Keratinocyte (primary cell): ENCODE measurements around the gene LNPEP. TPM values are rescaled to one million over a fixed set of nuclear protein-coding genes. Genes with fewer than 3 reads are reported as not detected.

Source experiments
- DNase-seq: peaks from one replicate; pipeline ENCODE4 v3.0.0-alpha.2; 2011; ENCODE audit warnings: low read depth, missing footprints, low spot score
- FAIRE-seq: peaks from 2 replicates; lab custom pipeline; 2011; peaks lifted over from hg19 to GRCh38; lab: Jason Lieb, UNC
- H2AFZ ChIP-seq: 2 replicates; pipeline ENCODE4 v1.6.0; 2012; ENCODE audit warnings: low read length, control low read depth, inconsistent platforms; ENCODE audit not compliant: control insufficient read depth
- H3K27ac ChIP-seq: 2 replicates; pipeline ENCODE4 v1.5.1; 2011; ENCODE audit warnings: low read length; ENCODE audit not compliant: control insufficient read depth, insufficient read depth
- H3K27me3 ChIP-seq: 3 replicates; pipeline ENCODE4 v1.6.0; 2011; ENCODE audit warnings: low read length; ENCODE audit not compliant: control insufficient read depth, insufficient read depth; ENCODE audit errors: extremely low read depth
- H3K36me3 ChIP-seq, 2 experiments: 2 replicates in 1 of 2; 3 replicates in 1 of 2; pipeline ENCODE4 v1.5.1; 2011; ENCODE audit warnings: low read length in 2 of 2, mild to moderate bottlenecking in 1 of 2; ENCODE audit not compliant: control insufficient read depth in 2 of 2, insufficient read depth in 2 of 2; ENCODE audit errors: extremely low read depth in 1 of 2
- H3K4me1 ChIP-seq: 3 replicates; pipeline ENCODE4 v1.5.1; 2011; ENCODE audit warnings: low read length; ENCODE audit not compliant: control insufficient read depth, insufficient read depth; ENCODE audit errors: extremely low read depth
- H3K4me2 ChIP-seq: 3 replicates; pipeline ENCODE4 v1.6.0; 2011; ENCODE audit warnings: low read depth, low read length; ENCODE audit not compliant: control insufficient read depth, insufficient read depth; ENCODE audit errors: extremely low read depth
- H3K4me3 ChIP-seq, 3 experiments: fragments of 200-600 bp in 1 of 3; sonication (generic) in 1 of 3; 2 replicates in 2 of 3; 3 replicates in 1 of 3; pipeline ENCODE4 v1.5.1; 2011 to 2016; ENCODE audit warnings: low read length in 3 of 3, mild to moderate bottlenecking in 3 of 3, control low read depth in 2 of 3, inconsistent platforms in 1 of 3, low read depth in 1 of 3, mixed read lengths in 1 of 3, mixed run types in 1 of 3, moderate library complexity in 1 of 3; ENCODE audit not compliant: control insufficient read depth in 2 of 3, insufficient read depth in 2 of 3; ENCODE audit errors: extremely low read depth in 1 of 3
- H3K79me2 ChIP-seq: 2 replicates; pipeline ENCODE4 v1.6.0; 2012; ENCODE audit warnings: low read length; ENCODE audit not compliant: control insufficient read depth, insufficient read depth
- H3K9ac ChIP-seq: 3 replicates; pipeline ENCODE4 v1.6.0; 2011; ENCODE audit warnings: low read length; ENCODE audit not compliant: control insufficient read depth, insufficient read depth; ENCODE audit errors: extremely low read depth
- H3K9me1 ChIP-seq: 3 replicates; pipeline ENCODE4 v1.6.0; 2011; ENCODE audit warnings: low read length; ENCODE audit not compliant: control insufficient read depth, insufficient read depth; ENCODE audit errors: extremely low read depth
- H3K9me3 ChIP-seq: 2 replicates; pipeline ENCODE4 v1.5.1; 2012; ENCODE audit warnings: low read depth, low read length; ENCODE audit not compliant: control insufficient read depth
- H4K20me1 ChIP-seq: 3 replicates; pipeline ENCODE4 v1.6.0; 2011; ENCODE audit warnings: low read length; ENCODE audit not compliant: control insufficient read depth, insufficient read depth; ENCODE audit errors: extremely low read depth
- EZH2 ChIP-seq: IDR thresholded peaks from one replicate; pipeline ENCODE4 v1.6.1; 2012; ENCODE audit warnings: inconsistent platforms, mild to moderate bottlenecking, low read length, moderate library complexity
- dilution Hi-C: fragments of 300-500 bp; cut with MboI; formaldehyde crosslinking; loops from one replicate; pipeline ENCODE4 v1.7.0; 2020; ENCODE audit warnings: low sequenced_read_pairs; ENCODE audit not compliant: extremely low pct_ligation_motif_present
- polyA plus RNA-seq, 5 experiments: library from polyadenylated mRNA; depleted of rRNA in 3 of 5; stranded (reverse) in 3 of 5; stranded (forward) in 1 of 5; unstranded in 1 of 5; fragments of >200 nt; gene quantifications; 1 replicate in 1 of 5; 2 replicates in 3 of 5; 3 replicates in 1 of 5; pipeline versions ENCODE4 v1.2.1 to v1.2.3, GENCODE V29; 2011 to 2012; ENCODE audit warnings: missing spikeins in 2 of 5, low read depth in 1 of 5, low replicate concordance in 1 of 5
- TF ChIP-seq, protein P1 (sequence below), 3 experiments: IDR thresholded peaks in 1 of 3; conservative IDR thresholded peaks in 1 of 3; optimal IDR thresholded peaks in 1 of 3; 2 replicates in 2 of 3; 3 replicates in 1 of 3; pipeline versions ENCODE3 to v1.5.1; 2011; ENCODE audit warnings: low read length in 3 of 3, mild to moderate bottlenecking in 3 of 3, moderate library complexity in 2 of 3, control low read depth in 1 of 3, inconsistent platforms in 1 of 3; ENCODE audit not compliant: insufficient read depth in 2 of 3; ENCODE audit errors: extremely low read depth in 1 of 3

LNPEP gene
- polyA plus RNA-seq, 1 donor (not counting 4 experiments of a cell fraction or from before 2014, with no cell fraction given), result 26.6 TPM

DNA sequence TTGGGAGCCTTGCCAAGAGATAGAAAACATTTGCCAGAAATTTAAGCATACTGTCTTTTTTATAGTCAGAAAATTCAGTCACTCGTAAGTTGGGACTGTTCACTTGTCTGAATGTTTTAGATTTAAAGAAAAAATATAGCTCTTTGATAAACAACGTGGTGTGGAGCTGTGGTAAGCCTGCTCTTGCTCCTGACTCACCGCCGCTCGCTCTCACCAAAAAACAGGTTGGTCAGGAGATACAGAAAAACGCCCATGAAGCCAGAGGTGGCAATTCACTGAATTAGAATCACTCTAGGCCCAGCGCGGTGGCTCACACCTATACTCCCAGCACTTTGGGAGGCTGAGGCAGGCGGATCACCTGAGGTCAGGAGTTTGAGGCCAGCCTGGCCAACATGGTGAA, 6.2 kb downstream of the LNPEP start:
- Histone ChIP-seq H3K4me2 (peak overlapping the region; percentile 32), H3K9me1 (no peaks in the 10 kb centered on the region), H3K4me3 (no peak overlapping the region), H4K20me1 (no peaks in the 10 kb centered on the region), H3K9ac (peak overlapping the region; percentile 28), H3K36me3 (peaks cover 0 to 2% of the 10 kb centered on the region in 2 experiments), H3K27me3 (no peaks in the 10 kb centered on the region), H3K79me2 (peaks cover 93% of the 10 kb centered on the region), H3K9me3 (no peaks in the 10 kb centered on the region), H3K27ac (peak overlapping the region; percentile 56), H3K4me1 (peaks cover 39% of the 10 kb centered on the region), H2AFZ (no peak overlapping the region)
- no peak for TF ChIP-seq EZH2
- TF ChIP-seq, protein P1, sequence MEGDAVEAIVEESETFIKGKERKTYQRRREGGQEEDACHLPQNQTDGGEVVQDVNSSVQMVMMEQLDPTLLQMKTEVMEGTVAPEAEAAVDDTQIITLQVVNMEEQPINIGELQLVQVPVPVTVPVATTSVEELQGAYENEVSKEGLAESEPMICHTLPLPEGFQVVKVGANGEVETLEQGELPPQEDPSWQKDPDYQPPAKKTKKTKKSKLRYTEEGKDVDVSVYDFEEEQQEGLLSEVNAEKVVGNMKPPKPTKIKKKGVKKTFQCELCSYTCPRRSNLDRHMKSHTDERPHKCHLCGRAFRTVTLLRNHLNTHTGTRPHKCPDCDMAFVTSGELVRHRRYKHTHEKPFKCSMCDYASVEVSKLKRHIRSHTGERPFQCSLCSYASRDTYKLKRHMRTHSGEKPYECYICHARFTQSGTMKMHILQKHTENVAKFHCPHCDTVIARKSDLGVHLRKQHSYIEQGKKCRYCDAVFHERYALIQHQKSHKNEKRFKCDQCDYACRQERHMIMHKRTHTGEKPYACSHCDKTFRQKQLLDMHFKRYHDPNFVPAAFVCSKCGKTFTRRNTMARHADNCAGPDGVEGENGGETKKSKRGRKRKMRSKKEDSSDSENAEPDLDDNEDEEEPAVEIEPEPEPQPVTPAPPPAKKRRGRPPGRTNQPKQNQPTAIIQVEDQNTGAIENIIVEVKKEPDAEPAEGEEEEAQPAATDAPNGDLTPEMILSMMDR (optimal IDR thresholded peaks at IDR 0.05 in 1 of 3, IDR thresholded peaks at IDR 0.05 in 1 of 3, conservative IDR thresholded peaks at IDR 0.05 in 1 of 3; ENCODE audit: extremely low read depth in 1 of 3, insufficient read depth in 2 of 3, low read length in 3 of 3), result no peak
- DNase-seq (no peak), FAIRE-seq (no peak)
- dilution Hi-C loops, result no loop called here

DNA sequence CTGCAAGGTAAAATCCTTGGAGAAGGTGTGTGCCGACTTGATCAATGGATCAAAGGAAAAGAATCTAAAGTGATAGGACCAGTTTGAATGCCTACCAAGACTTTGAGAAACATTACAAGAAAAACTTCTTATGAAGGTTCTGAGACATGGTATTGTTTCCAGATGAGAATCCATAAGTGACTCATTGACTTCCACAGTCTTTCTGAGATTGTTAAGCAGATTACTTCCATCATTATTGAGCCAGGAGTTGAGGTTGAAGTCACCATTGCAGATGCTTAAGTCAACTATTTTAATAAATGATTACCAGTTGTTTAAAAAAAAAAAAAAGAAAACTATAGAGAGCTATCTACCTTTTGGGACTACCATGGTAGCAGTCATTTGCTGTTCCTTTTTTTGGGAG, 7.0 kb downstream of the LNPEP start:
- no peaks in the 10 kb centered on the region for H3K9me1 ChIP-seq
- no peaks in the 10 kb centered on the region for H3K9me3 ChIP-seq
- no peak overlapping the region for H3K9ac ChIP-seq
- no peaks in the 10 kb centered on the region for H3K27me3 ChIP-seq
- H3K4me3 ChIP-seq, result no peak overlapping the region
- H3K36me3 ChIP-seq, result peaks cover 0 to 2% of the 10 kb centered on the region in 2 experiments
- FAIRE-seq (no peak), DNase-seq (no peak)
- H3K79me2 ChIP-seq, result peaks cover 90% of the 10 kb centered on the region
- H3K27ac ChIP-seq, result no peak overlapping the region
- no peaks in the 10 kb centered on the region for H4K20me1 ChIP-seq
- H3K4me2 ChIP-seq, result no peak overlapping the region
- no peak overlapping the region for H2AFZ ChIP-seq
- dilution Hi-C loops, result no loop called here
- no peak for TF ChIP-seq EZH2
- H3K4me1 ChIP-seq, result peaks cover 33% of the 10 kb centered on the region

- TF ChIP-seq, protein P1 (optimal IDR thresholded peaks at IDR 0.05 in 1 of 3, IDR thresholded peaks at IDR 0.05 in 1 of 3, conservative IDR thresholded peaks at IDR 0.05 in 1 of 3; ENCODE audit: extremely low read depth in 1 of 3, insufficient read depth in 2 of 3, low read length in 3 of 3), result no peak
- TF ChIP-seq EZH2, result no peak
Observed at GRCh38 chr5:96943799-96944198, 7.9 kb downstream of the LNPEP start.

More at GRCh38 chr5:96943799-96944198, 7.9 kb downstream of the LNPEP start:
- DNase-seq (no peak), FAIRE-seq (peak; percentile 23)
- peaks cover 0 to 2% of the 10 kb centered on the region in 2 experiments for H3K36me3 ChIP-seq
- no peaks in the 10 kb centered on the region for H4K20me1 ChIP-seq
- peaks cover 25% of the 10 kb centered on the region for H3K4me1 ChIP-seq
- H3K79me2 ChIP-seq, result peaks cover 88% of the 10 kb centered on the region
- no peak overlapping the region for H2AFZ ChIP-seq
- no peak overlapping the region for H3K9ac ChIP-seq
- H3K9me1 ChIP-seq, result no peaks in the 10 kb centered on the region
- H3K27ac ChIP-seq, result no peak overlapping the region
- H3K4me2 ChIP-seq, result no peak overlapping the region
- H3K4me3 ChIP-seq, result no peak overlapping the region
- no peaks in the 10 kb centered on the region for H3K9me3 ChIP-seq
- dilution Hi-C loops, result no loop called here
- H3K27me3 ChIP-seq, result no peaks in the 10 kb centered on the region
